WTC11 (cell line): ENCODE results near the gene MTMR3. TPM values are rescaled to one million over a fixed set of nuclear protein-coding genes. Genes with fewer than 3 reads are reported as not detected.

Experiments used
- ATAC-seq: fragments of 200-7000 bp; cut with Tn5 transposase; 2 replicates; pipeline ENCODE4 v1.10.0; 2021; ENCODE audit warnings: mild to moderate bottlenecking, moderate library complexity
- CTCF ChIA-PET: fragments of 300-600 bp; sonication (Branson Sonifier 250); formaldehyde crosslinking; loops from one replicate; lab custom pipeline; 2021; ENCODE audit warnings: antibody characterized with exemption; lab: Charles Lee
- POLR2A ChIA-PET: fragments of 350-600 bp; sonication (Branson Sonifier 250); formaldehyde crosslinking; loops from one replicate; lab custom pipeline; 2021; ENCODE audit warnings: antibody characterized with exemption; lab: Charles Lee
- DNase-seq: peaks from one replicate; pipeline ENCODE4 v3.0.0; 2021; ENCODE audit warnings: low spot score
- H3K27ac Mint-ChIP-seq: 2 replicates; pipeline ENCODE4 v1.8.0; 2021; ENCODE audit warnings: mixed read lengths
- H3K27me3 Mint-ChIP-seq: 2 replicates; pipeline ENCODE4 v1.8.0; 2021; ENCODE audit warnings: low read depth, mild to moderate bottlenecking, moderate library complexity, mixed read lengths
- H3K36me3 Mint-ChIP-seq: 2 replicates; pipeline ENCODE4 v1.8.0; 2021; ENCODE audit warnings: mixed read lengths
- H3K4me1 Mint-ChIP-seq: 2 replicates; pipeline ENCODE4 v1.8.0; 2022; ENCODE audit warnings: mixed read lengths
- H3K4me3 Mint-ChIP-seq: 2 replicates; pipeline ENCODE4 v1.8.0; 2021; ENCODE audit warnings: mild to moderate bottlenecking, moderate library complexity, mixed read lengths
- H3K9me3 Mint-ChIP-seq: 2 replicates; pipeline ENCODE4 v1.8.0; 2021; ENCODE audit warnings: mixed read lengths
- CREM ChIP-seq: sonication (generic); formaldehyde crosslinking; IDR thresholded peaks from 2 replicates; pipeline ENCODE4 v1.8.1; 2022; ENCODE audit warnings: mild to moderate bottlenecking, missing genetic modification reagents, moderate library complexity
- KAT7 ChIP-seq: sonication (generic); formaldehyde crosslinking; IDR thresholded peaks from 2 replicates; pipeline ENCODE4 v1.8.1; 2023; ENCODE audit warnings: missing genetic modification reagents, mild to moderate bottlenecking, borderline replicate concordance
- NFATC4 ChIP-seq: fragments of 250-450 bp; sonication (Bioruptor Pico); IDR thresholded peaks from 2 replicates; pipeline ENCODE4 v1.9.0; 2021; ENCODE audit warnings: mild to moderate bottlenecking
- NR3C1 ChIP-seq: sonication (generic); formaldehyde crosslinking; conservative IDR thresholded peaks from 2 replicates; pipeline ENCODE4 v1.8.1; 2023; ENCODE audit warnings: low read depth, mild to moderate bottlenecking, missing genetic modification reagents
- OVOL2 ChIP-seq: fragments of 250-450 bp; sonication (Bioruptor Pico); IDR thresholded peaks from 2 replicates; pipeline ENCODE4 v1.9.0; 2021; ENCODE audit warnings: mild to moderate bottlenecking, borderline replicate concordance
- RORB ChIP-seq: fragments of 250-450 bp; sonication (Bioruptor Pico); IDR thresholded peaks from 2 replicates; pipeline ENCODE4 v1.9.0; 2021; ENCODE audit warnings: mild to moderate bottlenecking
- ZNF317 ChIP-seq: sonication (generic); formaldehyde crosslinking; IDR thresholded peaks from 2 replicates; pipeline ENCODE4 v1.8.1; 2023; ENCODE audit warnings: low read depth, mild to moderate bottlenecking, moderate library complexity, missing genetic modification reagents, borderline replicate concordance
- ZNF671 ChIP-seq: fragments of 250-450 bp; sonication (Bioruptor Pico); IDR thresholded peaks from 2 replicates; pipeline ENCODE4 v1.8.0; 2021; ENCODE audit warnings: mild to moderate bottlenecking
- total RNA-seq: library from RNA; stranded (reverse); gene quantifications from 3 replicates; pipeline ENCODE4 v1.2.3, GENCODE V29; 2021
- TF ChIP-seq, protein P1 (sequence below): sonication (generic); formaldehyde crosslinking; IDR thresholded peaks from 2 replicates; pipeline ENCODE4 v1.8.0; 2022; ENCODE audit warnings: mild to moderate bottlenecking, missing genetic modification reagents
- TF ChIP-seq, protein P2 (sequence below): fragments of 250-450 bp; sonication (Bioruptor Pico); IDR thresholded peaks from 2 replicates; pipeline ENCODE4 v2.1.2; 2022; ENCODE audit warnings: mild to moderate bottlenecking, moderate library complexity
- TF ChIP-seq, protein P3 (sequence below): sonication (generic); formaldehyde crosslinking; IDR thresholded peaks from 2 replicates; pipeline ENCODE4 v1.8.1; 2023; ENCODE audit warnings: mild to moderate bottlenecking, missing genetic modification reagents, borderline replicate concordance
- TF ChIP-seq, protein P4 (sequence below): fragments of 250-450 bp; sonication (Bioruptor Pico); IDR thresholded peaks from 2 replicates; pipeline ENCODE4 v1.8.0; 2021; ENCODE audit warnings: mild to moderate bottlenecking
- TF ChIP-seq, protein P5 (sequence below): sonication (generic); formaldehyde crosslinking; IDR thresholded peaks from 2 replicates; pipeline ENCODE4 v1.8.0; 2023; ENCODE audit warnings: mild to moderate bottlenecking, missing genetic modification reagents
- TF ChIP-seq, protein P6 (sequence below): sonication (generic); formaldehyde crosslinking; conservative IDR thresholded peaks from 2 replicates; pipeline ENCODE4 v1.8.1; 2022; ENCODE audit warnings: mild to moderate bottlenecking, missing genetic modification reagents
- TF ChIP-seq, protein P7 (sequence below): fragments of 250-450 bp; sonication (Bioruptor Pico); IDR thresholded peaks from 2 replicates; pipeline ENCODE4 v1.9.0; 2021; ENCODE audit warnings: moderate library complexity, mild to moderate bottlenecking, inconsistent platforms, borderline replicate concordance

MTMR3 gene
- total RNA-seq, 1 experiment from 2014 or later = 19.2 TPM

DNA sequence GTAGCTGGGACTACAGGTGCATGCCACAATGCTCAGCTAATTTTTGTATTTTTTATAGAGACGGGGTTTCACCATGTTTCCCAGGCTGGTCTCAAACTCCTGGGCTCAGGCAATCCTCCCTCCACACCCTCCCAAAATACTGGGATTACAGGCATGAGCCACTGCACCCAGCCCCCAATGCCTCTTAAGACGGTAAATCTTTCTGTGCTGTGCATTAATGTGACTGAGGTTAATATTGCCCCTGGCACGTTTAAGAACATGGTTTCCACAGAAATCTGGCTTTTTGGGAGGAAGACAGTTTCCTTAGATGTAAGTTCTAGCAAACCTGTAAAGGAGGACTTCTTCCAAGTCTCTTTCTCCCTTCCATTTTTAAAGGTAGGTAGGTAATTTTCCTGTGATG, 191.2 kb downstream of the MTMR3 start:
- TF ChIP-seq, protein P1, sequence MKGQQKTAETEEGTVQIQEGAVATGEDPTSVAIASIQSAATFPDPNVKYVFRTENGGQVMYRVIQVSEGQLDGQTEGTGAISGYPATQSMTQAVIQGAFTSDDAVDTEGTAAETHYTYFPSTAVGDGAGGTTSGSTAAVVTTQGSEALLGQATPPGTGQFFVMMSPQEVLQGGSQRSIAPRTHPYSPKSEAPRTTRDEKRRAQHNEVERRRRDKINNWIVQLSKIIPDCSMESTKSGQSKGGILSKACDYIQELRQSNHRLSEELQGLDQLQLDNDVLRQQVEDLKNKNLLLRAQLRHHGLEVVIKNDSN (CRISPR knock-in tag) = no peak
- TF ChIP-seq, protein P2, sequence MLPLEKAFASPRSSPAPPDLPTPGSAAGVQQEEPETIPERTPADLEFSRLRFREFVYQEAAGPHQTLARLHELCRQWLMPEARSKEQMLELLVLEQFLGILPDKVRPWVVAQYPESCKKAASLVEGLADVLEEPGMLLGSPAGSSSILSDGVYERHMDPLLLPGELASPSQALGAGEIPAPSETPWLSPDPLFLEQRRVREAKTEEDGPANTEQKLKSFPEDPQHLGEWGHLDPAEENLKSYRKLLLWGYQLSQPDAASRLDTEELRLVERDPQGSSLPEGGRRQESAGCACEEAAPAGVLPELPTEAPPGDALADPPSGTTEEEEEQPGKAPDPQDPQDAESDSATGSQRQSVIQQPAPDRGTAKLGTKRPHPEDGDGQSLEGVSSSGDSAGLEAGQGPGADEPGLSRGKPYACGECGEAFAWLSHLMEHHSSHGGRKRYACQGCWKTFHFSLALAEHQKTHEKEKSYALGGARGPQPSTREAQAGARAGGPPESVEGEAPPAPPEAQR (CRISPR knock-in tag) = no peak
- TF ChIP-seq, protein P3, sequence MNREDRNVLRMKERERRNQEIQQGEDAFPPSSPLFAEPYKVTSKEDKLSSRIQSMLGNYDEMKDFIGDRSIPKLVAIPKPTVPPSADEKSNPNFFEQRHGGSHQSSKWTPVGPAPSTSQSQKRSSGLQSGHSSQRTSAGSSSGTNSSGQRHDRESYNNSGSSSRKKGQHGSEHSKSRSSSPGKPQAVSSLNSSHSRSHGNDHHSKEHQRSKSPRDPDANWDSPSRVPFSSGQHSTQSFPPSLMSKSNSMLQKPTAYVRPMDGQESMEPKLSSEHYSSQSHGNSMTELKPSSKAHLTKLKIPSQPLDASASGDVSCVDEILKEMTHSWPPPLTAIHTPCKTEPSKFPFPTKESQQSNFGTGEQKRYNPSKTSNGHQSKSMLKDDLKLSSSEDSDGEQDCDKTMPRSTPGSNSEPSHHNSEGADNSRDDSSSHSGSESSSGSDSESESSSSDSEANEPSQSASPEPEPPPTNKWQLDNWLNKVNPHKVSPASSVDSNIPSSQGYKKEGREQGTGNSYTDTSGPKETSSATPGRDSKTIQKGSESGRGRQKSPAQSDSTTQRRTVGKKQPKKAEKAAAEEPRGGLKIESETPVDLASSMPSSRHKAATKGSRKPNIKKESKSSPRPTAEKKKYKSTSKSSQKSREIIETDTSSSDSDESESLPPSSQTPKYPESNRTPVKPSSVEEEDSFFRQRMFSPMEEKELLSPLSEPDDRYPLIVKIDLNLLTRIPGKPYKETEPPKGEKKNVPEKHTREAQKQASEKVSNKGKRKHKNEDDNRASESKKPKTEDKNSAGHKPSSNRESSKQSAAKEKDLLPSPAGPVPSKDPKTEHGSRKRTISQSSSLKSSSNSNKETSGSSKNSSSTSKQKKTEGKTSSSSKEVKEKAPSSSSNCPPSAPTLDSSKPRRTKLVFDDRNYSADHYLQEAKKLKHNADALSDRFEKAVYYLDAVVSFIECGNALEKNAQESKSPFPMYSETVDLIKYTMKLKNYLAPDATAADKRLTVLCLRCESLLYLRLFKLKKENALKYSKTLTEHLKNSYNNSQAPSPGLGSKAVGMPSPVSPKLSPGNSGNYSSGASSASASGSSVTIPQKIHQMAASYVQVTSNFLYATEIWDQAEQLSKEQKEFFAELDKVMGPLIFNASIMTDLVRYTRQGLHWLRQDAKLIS (CRISPR knock-in tag) = no peak
- no peak for TF ChIP-seq ZNF671 (CRISPR knock-in tag)
- TF ChIP-seq, protein P4, sequence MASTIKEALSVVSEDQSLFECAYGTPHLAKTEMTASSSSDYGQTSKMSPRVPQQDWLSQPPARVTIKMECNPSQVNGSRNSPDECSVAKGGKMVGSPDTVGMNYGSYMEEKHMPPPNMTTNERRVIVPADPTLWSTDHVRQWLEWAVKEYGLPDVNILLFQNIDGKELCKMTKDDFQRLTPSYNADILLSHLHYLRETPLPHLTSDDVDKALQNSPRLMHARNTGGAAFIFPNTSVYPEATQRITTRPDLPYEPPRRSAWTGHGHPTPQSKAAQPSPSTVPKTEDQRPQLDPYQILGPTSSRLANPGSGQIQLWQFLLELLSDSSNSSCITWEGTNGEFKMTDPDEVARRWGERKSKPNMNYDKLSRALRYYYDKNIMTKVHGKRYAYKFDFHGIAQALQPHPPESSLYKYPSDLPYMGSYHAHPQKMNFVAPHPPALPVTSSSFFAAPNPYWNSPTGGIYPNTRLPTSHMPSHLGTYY (CRISPR knock-in tag) = no peak
- TF ChIP-seq ZNF317 (CRISPR knock-in tag) = no peak
- TF ChIP-seq NFATC4 (CRISPR knock-in tag) = no peak
- TF ChIP-seq, protein P5, sequence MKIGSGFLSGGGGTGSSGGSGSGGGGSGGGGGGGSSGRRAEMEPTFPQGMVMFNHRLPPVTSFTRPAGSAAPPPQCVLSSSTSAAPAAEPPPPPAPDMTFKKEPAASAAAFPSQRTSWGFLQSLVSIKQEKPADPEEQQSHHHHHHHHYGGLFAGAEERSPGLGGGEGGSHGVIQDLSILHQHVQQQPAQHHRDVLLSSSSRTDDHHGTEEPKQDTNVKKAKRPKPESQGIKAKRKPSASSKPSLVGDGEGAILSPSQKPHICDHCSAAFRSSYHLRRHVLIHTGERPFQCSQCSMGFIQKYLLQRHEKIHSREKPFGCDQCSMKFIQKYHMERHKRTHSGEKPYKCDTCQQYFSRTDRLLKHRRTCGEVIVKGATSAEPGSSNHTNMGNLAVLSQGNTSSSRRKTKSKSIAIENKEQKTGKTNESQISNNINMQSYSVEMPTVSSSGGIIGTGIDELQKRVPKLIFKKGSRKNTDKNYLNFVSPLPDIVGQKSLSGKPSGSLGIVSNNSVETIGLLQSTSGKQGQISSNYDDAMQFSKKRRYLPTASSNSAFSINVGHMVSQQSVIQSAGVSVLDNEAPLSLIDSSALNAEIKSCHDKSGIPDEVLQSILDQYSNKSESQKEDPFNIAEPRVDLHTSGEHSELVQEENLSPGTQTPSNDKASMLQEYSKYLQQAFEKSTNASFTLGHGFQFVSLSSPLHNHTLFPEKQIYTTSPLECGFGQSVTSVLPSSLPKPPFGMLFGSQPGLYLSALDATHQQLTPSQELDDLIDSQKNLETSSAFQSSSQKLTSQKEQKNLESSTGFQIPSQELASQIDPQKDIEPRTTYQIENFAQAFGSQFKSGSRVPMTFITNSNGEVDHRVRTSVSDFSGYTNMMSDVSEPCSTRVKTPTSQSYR = no peak
- TF ChIP-seq CREM = no peak
- TF ChIP-seq OVOL2 (CRISPR knock-in tag) = no peak
- TF ChIP-seq, protein P6, sequence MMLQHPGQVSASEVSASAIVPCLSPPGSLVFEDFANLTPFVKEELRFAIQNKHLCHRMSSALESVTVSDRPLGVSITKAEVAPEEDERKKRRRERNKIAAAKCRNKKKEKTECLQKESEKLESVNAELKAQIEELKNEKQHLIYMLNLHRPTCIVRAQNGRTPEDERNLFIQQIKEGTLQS = no peak
- TF ChIP-seq KAT7 = no peak
- TF ChIP-seq RORB (CRISPR knock-in tag) = no peak
- TF ChIP-seq NR3C1 (CRISPR knock-in tag) = no peak
- TF ChIP-seq, protein P7, sequence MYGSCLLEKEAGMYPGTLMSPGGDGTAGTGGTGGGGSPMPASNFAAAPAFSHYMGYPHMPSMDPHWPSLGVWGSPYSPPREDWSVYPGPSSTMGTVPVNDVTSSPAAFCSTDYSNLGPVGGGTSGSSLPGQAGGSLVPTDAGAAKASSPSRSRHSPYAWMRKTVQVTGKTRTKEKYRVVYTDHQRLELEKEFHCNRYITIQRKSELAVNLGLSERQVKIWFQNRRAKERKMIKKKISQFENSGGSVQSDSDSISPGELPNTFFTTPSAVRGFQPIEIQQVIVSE = no peak
- Mint-ChIP-seq H3K27ac (no peak overlapping the region), H3K4me1 (peaks cover 12% of the 10 kb centered on the region), H3K27me3 (peaks cover 10% of the 10 kb centered on the region), H3K36me3 (no peaks in the 10 kb centered on the region), H3K4me3 (no peak overlapping the region), H3K9me3 (peaks cover 3% of the 10 kb centered on the region; the same call in 1 of the 2 replicates)
- ChIA-PET CTCF (no interaction called here), POLR2A (no interaction called here)
- DNase-seq = no peak
- no peak for ATAC-seq
